ENCODE data around the gene RAB44.

Gene RAB44

GRCh38 chr6:36745283-36745682 lies 47.7 kb downstream of the RAB44 start:
- H3K36me3 ChIP-seq (replicated peaks; ENCODE audit: low read depth, low read length): peaks cover 4% of the 10 kb centered on the region

GRCh38 chr6:36745836-36746235 lies 48.2 kb downstream of the RAB44 start:
- no peaks in the 10 kb centered on the region for H3K27me3 ChIP-seq (ENCODE audit: low read depth, low read length)
- H3K36me3 ChIP-seq (replicated peaks; ENCODE audit: low read depth, low read length): peaks cover 4% of the 10 kb centered on the region
- H4K20me1 ChIP-seq (ENCODE audit: insufficient read depth, low read length): no peaks in the 10 kb centered on the region
- H3K4me3 ChIP-seq (ENCODE audit: low read length): no peak overlapping the region
- H3K9ac ChIP-seq (ENCODE audit: low read length): no peak overlapping the region
- no peak overlapping the region for H3K27ac ChIP-seq (ENCODE audit: low read length)
- no peaks in the 10 kb centered on the region for H3K9me3 ChIP-seq (ENCODE audit: insufficient read depth, low read length)
- no peak overlapping the region for H2AFZ ChIP-seq (ENCODE audit: low read depth, low read length)
- TF ChIP-seq CTCF (IDR thresholded peaks at IDR 0.05; ENCODE audit: low read depth, low read length) (no peak), EZH2phosphoT487 (IDR thresholded peaks at IDR 0.05; ENCODE audit: low read depth) (no peak)
- no peaks in the 10 kb centered on the region for H3K79me2 ChIP-seq (ENCODE audit: low read length)
- no peak overlapping the region for H3K4me2 ChIP-seq (ENCODE audit: low read length)
- 0 out of 2 replicates have a peak, but pooled peaks cover 3% of the 10 kb centered on the region for H3K4me1 ChIP-seq (ENCODE audit: low read length)

More at GRCh38 chr6:36745283-36745682, 47.7 kb downstream of the RAB44 start:
- TF ChIP-seq EZH2phosphoT487 (IDR thresholded peaks at IDR 0.05; ENCODE audit: low read depth): no peak
- TF ChIP-seq CTCF (IDR thresholded peaks at IDR 0.05; ENCODE audit: low read depth, low read length): no peak
- Histone ChIP-seq H3K9me3 (ENCODE audit: insufficient read depth, low read length) (no peaks in the 10 kb centered on the region), H3K27me3 (ENCODE audit: low read depth, low read length) (no peaks in the 10 kb centered on the region), H3K79me2 (ENCODE audit: low read length) (no peaks in the 10 kb centered on the region), H3K27ac (ENCODE audit: low read length) (no peak overlapping the region), H2AFZ (ENCODE audit: low read depth, low read length) (no peak overlapping the region), H4K20me1 (ENCODE audit: insufficient read depth, low read length) (no peaks in the 10 kb centered on the region), H3K4me1 (ENCODE audit: low read length) (0 out of 2 replicates have a peak, but pooled peaks cover 3% of the 10 kb centered on the region), H3K4me3 (ENCODE audit: low read length) (no peak overlapping the region), H3K9ac (ENCODE audit: low read length) (no peak overlapping the region), H3K4me2 (ENCODE audit: low read length) (no peak overlapping the region)

- H2AFZ ChIP-seq (ENCODE audit: low read depth, low read length): no peak overlapping the region
- no peak for TF ChIP-seq EZH2phosphoT487 (IDR thresholded peaks at IDR 0.05; ENCODE audit: low read depth)
- no peak for TF ChIP-seq CTCF (IDR thresholded peaks at IDR 0.05; ENCODE audit: low read depth, low read length)
- H3K9me3 ChIP-seq (ENCODE audit: insufficient read depth, low read length): no peaks in the 10 kb centered on the region
- no peak overlapping the region for H3K4me2 ChIP-seq (ENCODE audit: low read length)
- H4K20me1 ChIP-seq (ENCODE audit: insufficient read depth, low read length): no peaks in the 10 kb centered on the region
- peaks cover 4% of the 10 kb centered on the region for H3K36me3 ChIP-seq (replicated peaks; ENCODE audit: low read depth, low read length)
- H3K27ac ChIP-seq (ENCODE audit: low read length): no peak overlapping the region
- 0 out of 2 replicates have a peak, but pooled peaks cover 3% of the 10 kb centered on the region for H3K4me1 ChIP-seq (ENCODE audit: low read length)
- no peak overlapping the region for H3K4me3 ChIP-seq (ENCODE audit: low read length)
- H3K27me3 ChIP-seq (ENCODE audit: low read depth, low read length): no peaks in the 10 kb centered on the region
- H3K79me2 ChIP-seq (ENCODE audit: low read length): no peaks in the 10 kb centered on the region
- no peak overlapping the region for H3K9ac ChIP-seq (ENCODE audit: low read length)
Measured at GRCh38 chr6:36746251-36746650, 48.6 kb downstream of the RAB44 start.

- Histone ChIP-seq H4K20me1 (ENCODE audit: insufficient read depth, low read length) (no peaks in the 10 kb centered on the region), H2AFZ (ENCODE audit: low read depth, low read length) (no peak overlapping the region), H3K4me1 (ENCODE audit: low read length) (peaks cover 33% of the 10 kb centered on the region), H3K4me3 (ENCODE audit: low read length) (no peak overlapping the region), H3K27me3 (ENCODE audit: low read depth, low read length) (no peaks in the 10 kb centered on the region), H3K9ac (ENCODE audit: low read length) (no peak overlapping the region), H3K27ac (ENCODE audit: low read length) (no peak overlapping the region), H3K79me2 (ENCODE audit: low read length) (no peaks in the 10 kb centered on the region), H3K4me2 (ENCODE audit: low read length) (no peak overlapping the region), H3K36me3 (replicated peaks; ENCODE audit: low read depth, low read length) (peaks cover 4% of the 10 kb centered on the region), H3K9me3 (ENCODE audit: insufficient read depth, low read length) (no peaks in the 10 kb centered on the region)
- TF ChIP-seq CTCF (IDR thresholded peaks at IDR 0.05; ENCODE audit: low read depth, low read length) (no peak), EZH2phosphoT487 (IDR thresholded peaks at IDR 0.05; ENCODE audit: low read depth) (no peak)
Measured at GRCh38 chr6:36749829-36750489, 52.3 kb downstream of the RAB44 start.

All from OCI-LY3 (cell line).